Brain microvascular endothelial cell (primary cell): ENCODE data around the gene MAPK4.

Experiments
- DNase-seq: peaks from one replicate; pipeline ENCODE4 v3.0.0-alpha.2; 2020
- H3K27ac ChIP-seq: fragments of 250-450 bp; sonication (Bioruptor Pico); 2 replicates; pipeline ENCODE4 v1.5.1; 2020; ENCODE audit warnings: mild to moderate bottlenecking, moderate library complexity
- H3K27me3 ChIP-seq: fragments of 250-450 bp; sonication (Bioruptor Pico); replicated peaks from 2 replicates; pipeline ENCODE4 v1.5.1; 2020; ENCODE audit warnings: mild to moderate bottlenecking
- H3K36me3 ChIP-seq: fragments of 250-450 bp; sonication (Bioruptor Pico); replicated peaks from 2 replicates; pipeline ENCODE4 v1.5.1; 2020; ENCODE audit warnings: mild to moderate bottlenecking
- H3K4me3 ChIP-seq: 2 replicates; pipeline ENCODE4 v1.5.1; 2011; ENCODE audit warnings: low read depth, mild to moderate bottlenecking, control low read depth, low read length, moderate library complexity
- in situ Hi-C: cut with HindIII; loops from 2 replicates; pipeline ENCODE4 v1.10.0; 2017; ENCODE audit warnings: low sequenced_read_pairs, low pct_ligation_motif_present
- TF ChIP-seq, protein P1 (sequence below): IDR thresholded peaks from 2 replicates; pipeline ENCODE4 v1.5.1; 2011; ENCODE audit warnings: low read depth, mild to moderate bottlenecking, moderate library complexity, low read length, control low read depth, inconsistent platforms; ENCODE audit errors: missing control alignments

The MAPK4 gene

GRCh38 chr18:50578030-50578429 is 18.1 kb downstream of the MAPK4 start:
- H3K36me3 ChIP-seq: no peaks in the 10 kb centered on the region
- no peak overlapping the region for H3K4me3 ChIP-seq
- TF ChIP-seq, protein P1, sequence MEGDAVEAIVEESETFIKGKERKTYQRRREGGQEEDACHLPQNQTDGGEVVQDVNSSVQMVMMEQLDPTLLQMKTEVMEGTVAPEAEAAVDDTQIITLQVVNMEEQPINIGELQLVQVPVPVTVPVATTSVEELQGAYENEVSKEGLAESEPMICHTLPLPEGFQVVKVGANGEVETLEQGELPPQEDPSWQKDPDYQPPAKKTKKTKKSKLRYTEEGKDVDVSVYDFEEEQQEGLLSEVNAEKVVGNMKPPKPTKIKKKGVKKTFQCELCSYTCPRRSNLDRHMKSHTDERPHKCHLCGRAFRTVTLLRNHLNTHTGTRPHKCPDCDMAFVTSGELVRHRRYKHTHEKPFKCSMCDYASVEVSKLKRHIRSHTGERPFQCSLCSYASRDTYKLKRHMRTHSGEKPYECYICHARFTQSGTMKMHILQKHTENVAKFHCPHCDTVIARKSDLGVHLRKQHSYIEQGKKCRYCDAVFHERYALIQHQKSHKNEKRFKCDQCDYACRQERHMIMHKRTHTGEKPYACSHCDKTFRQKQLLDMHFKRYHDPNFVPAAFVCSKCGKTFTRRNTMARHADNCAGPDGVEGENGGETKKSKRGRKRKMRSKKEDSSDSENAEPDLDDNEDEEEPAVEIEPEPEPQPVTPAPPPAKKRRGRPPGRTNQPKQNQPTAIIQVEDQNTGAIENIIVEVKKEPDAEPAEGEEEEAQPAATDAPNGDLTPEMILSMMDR: no peak
- H3K27ac ChIP-seq: no peak overlapping the region
- DNase-seq: no peak
- in situ Hi-C loops: no loop called here
- H3K27me3 ChIP-seq: no peaks in the 10 kb centered on the region

DNA sequence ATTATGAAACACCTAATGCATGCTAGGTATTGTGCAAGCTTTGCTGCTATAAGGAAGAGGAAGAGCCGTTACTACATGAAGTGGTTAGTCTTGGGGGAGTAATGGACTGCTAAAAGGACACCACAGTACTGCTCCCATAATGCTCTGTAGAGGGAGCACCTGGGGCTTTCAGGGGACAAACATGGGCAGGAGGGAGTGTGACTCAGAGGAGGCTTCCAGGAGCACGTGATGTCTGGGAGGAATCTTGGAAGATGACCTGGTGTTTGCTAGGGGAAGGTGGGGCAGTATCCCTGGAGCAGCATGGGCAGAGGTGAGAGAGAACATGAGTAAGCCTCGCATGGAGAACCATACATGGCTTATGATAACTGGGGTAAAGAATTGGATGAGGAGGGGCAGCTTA is 18.8 kb downstream of the MAPK4 start:
- TF ChIP-seq, protein P1: no peak
- Histone ChIP-seq H3K27ac (no peak overlapping the region), H3K27me3 (no peaks in the 10 kb centered on the region), H3K36me3 (no peaks in the 10 kb centered on the region), H3K4me3 (no peak overlapping the region)
- in situ Hi-C loops: no loop called here
- DNase-seq: no peak

DNA sequence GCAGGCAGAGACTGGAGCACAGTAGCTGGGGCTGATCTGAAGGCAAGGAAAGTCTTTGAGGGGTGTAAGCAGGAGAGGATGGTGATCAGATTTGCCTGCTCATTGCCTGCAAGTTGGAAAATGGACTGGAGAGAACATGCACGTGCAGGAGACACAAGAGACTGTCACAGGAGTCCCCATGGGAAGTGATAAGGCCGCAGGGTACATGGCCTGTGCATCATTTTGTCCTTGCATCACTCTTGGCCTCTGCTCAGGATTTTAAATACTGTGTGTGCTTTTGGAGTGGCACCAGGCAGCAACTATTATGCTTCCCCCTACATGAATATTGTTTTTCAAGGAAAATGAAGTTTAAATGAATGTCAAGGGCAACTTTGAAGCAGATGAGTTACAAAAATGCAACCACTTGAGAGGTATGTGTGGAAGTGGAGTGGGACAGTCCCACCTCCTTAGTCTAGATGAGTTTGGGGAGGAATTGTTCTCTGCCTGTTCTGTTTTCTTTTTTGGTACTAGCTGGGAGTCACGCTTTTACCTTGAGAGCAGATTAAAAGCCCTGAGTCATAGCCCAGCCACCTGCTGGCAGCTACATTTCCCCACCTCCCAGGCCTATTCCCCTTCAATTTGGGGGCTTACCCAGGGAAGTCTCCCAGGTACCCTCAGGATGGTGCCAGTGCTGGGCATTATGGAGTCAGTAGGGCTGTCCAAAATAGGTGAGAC is 19.3 kb downstream of the MAPK4 start:
- Histone ChIP-seq H3K27me3 (no peaks in the 10 kb centered on the region), H3K27ac (no peak overlapping the region), H3K36me3 (no peaks in the 10 kb centered on the region), H3K4me3 (no peak overlapping the region)
- no peak for DNase-seq
- TF ChIP-seq, protein P1: no peak
- in situ Hi-C loops: no loop called here

GRCh38 chr18:50581517-50581916 is 21.6 kb downstream of the MAPK4 start:
- H3K4me3 ChIP-seq: no peak overlapping the region
- in situ Hi-C loops: no loop called here
- H3K27ac ChIP-seq: no peak overlapping the region
- H3K36me3 ChIP-seq: no peaks in the 10 kb centered on the region
- TF ChIP-seq, protein P1: no peak
- DNase-seq: no peak
- H3K27me3 ChIP-seq: no peaks in the 10 kb centered on the region

DNA sequence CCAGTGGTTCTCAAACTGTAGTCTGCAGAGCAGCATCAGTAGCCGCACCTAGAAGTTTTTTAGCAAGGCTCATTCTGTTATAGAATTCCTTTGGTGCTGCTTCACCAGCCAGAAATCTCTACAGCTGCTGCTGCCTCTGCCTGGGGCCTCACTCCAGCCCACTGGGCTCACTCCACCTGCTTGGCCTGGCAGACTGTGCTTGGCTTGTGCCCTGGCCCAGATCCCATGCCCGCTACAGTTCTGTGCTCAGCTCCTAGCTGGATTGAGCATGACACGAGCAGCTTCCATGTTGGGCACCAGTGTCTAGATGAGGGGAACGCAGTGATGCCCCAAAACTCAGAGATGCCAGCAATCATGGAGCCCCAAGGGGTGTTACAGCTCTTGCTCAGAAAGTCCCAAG is 22.6 kb downstream of the MAPK4 start:
- DNase-seq: no peak
- Histone ChIP-seq H3K27me3 (no peaks in the 10 kb centered on the region), H3K27ac (no peak overlapping the region), H3K36me3 (no peaks in the 10 kb centered on the region), H3K4me3 (no peak overlapping the region)
- TF ChIP-seq, protein P1: no peak
- in situ Hi-C loops: no loop called here

DNA sequence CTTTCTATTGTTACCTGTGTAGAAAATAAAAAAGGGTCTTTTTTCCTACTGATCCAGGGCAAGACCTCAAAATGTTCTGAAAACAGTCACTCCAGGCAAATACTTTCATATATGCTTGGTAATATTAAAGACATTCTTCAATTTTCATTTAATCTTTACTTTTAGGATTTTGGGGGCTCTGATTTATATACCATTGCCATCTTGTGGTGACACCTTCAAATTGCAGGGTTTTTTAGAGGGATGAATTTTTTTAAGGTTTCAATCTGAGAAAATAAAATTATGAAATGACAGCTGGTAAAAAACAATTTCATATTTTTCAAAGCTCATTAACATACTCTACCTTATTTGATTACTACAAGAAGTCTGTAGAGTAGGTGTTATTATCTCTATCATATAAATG is 26.8 kb downstream of the MAPK4 start:
- no peaks in the 10 kb centered on the region for H3K36me3 ChIP-seq
- in situ Hi-C loops: no loop called here
- no peaks in the 10 kb centered on the region for H3K27me3 ChIP-seq
- TF ChIP-seq, protein P1: no peak
- no peak overlapping the region for H3K27ac ChIP-seq
- no peak overlapping the region for H3K4me3 ChIP-seq
- DNase-seq: no peak
